BLaER1 (cell line): Measurements from ENCODE around the gene ATP10B.

ENCODE experiments used
- H3K27ac ChIP-seq: shearing (Covaris generic); formaldehyde crosslinking; 2 replicates; pipeline ENCODE4 v1.8.1; 2022
- H3K27me3 ChIP-seq: shearing (Covaris generic); formaldehyde crosslinking; 2 replicates; pipeline ENCODE4 v1.8.1; 2022
- H3K36me3 ChIP-seq: shearing (Covaris generic); formaldehyde crosslinking; 2 replicates; pipeline ENCODE4 v1.8.1; 2022
- H3K4me1 ChIP-seq: shearing (Covaris generic); formaldehyde crosslinking; 2 replicates; pipeline ENCODE4 v1.8.1; 2022
- H3K4me2 ChIP-seq: shearing (Covaris generic); formaldehyde crosslinking; 2 replicates; pipeline ENCODE4 v1.8.1; 2022
- H3K4me3 ChIP-seq: shearing (Covaris generic); formaldehyde crosslinking; 2 replicates; pipeline ENCODE4 v1.8.1; 2022
- H3K9ac ChIP-seq: shearing (Covaris generic); formaldehyde crosslinking; 2 replicates; pipeline ENCODE4 v1.8.1; 2022
- H3K9me3 ChIP-seq: shearing (Covaris generic); formaldehyde crosslinking; 2 replicates; pipeline ENCODE4 v1.8.1; 2022
- H4K20me1 ChIP-seq: shearing (Covaris generic); formaldehyde crosslinking; 2 replicates; pipeline ENCODE4 v1.8.1; 2022
- Cebpa-rat ChIP-seq: shearing (Covaris generic); IDR thresholded peaks from 2 replicates; pipeline ENCODE4 v1.8.1; 2022

The ATP10B gene

DNA sequence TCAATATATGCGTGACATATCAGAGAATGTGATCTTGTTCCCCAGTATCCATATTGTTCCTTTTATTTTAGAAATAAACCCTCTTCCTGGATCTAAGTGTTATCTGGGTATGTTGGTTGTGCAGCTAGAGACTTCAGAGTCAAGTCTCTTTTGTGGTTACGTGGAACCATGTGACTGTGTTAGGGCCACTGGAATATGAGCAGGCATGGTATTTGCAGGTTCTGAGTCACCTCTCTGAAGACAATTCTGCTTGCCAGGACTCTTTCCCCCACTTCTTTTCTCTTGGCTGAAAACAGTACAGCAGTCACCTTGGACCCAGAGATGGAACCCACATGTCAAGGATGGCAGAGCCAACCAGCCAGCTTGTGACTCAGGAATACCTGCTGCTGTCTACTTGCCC, 59.7 kb downstream of the ATP10B start:
- TF ChIP-seq Cebpa-rat = no peak
- no peaks in the 10 kb centered on the region for H3K9me3 ChIP-seq
- H3K4me2 ChIP-seq = no peak overlapping the region
- peaks cover 8% of the 10 kb centered on the region; the same call in 1 of the 2 replicates for H3K4me1 ChIP-seq
- H3K9ac ChIP-seq = no peak overlapping the region
- no peaks in the 10 kb centered on the region for H3K36me3 ChIP-seq
- no peaks in the 10 kb centered on the region for H4K20me1 ChIP-seq
- H3K4me3 ChIP-seq = no peak overlapping the region
- no peak overlapping the region for H3K27ac ChIP-seq
- no peaks in the 10 kb centered on the region for H3K27me3 ChIP-seq

DNA sequence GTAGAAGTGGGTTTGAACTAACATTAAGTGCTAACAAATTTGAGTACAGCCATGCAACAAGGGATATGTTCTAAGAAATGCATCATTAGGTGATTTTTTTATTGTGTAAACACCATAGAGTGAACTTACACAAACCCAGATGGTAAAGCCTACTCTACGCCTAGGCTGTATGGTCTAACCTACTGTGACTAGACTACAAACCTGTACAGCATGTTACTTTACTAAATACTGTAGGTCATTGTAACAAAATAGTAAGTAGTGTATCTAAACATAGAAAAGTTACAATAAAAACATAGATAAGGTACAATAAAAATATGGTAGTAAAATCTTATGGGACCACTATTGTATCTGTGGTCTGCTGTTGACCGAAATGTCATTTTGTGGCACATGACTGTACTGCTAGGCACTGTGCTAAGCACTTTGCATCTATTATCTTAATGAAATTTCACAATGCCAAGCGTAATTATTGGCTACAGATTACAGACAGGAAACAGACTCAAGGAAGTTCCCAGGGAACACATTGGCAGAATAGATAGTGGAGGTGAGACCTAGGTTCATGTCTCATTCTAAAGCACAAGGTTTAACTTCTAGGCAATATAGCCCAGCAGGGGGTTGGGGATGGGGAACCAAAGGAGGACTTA, 62.7 kb downstream of the ATP10B start:
- no peaks in the 10 kb centered on the region for H3K4me1 ChIP-seq

DNA sequence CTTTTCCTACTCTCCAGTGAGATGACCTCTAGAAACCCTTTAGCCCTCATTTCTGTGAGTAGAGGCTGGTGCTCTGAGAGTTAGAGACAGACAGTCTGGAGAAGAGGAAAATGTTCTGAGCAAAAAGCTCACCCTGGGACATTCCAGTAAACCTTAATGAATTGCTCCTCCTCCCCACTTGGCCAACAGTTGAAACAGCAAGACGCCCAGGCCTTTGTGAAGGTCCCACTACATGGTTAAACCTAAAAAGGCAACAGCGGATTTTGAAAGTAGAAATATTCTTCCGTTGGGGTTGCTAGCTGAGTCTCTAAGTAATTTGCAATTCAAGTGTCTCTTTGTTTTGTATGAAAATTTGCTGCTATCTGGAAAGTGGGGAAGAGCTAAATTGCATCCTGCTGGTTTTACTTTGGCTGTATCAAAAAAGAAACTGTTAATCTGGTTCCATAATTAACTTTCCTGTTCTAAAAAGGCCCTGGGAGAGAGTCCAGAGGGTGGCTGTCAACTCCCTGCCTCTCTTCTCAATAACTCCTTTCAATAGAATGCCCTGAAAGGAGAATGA, 63.8 kb downstream of the ATP10B start:
- no peaks in the 10 kb centered on the region for H3K9me3 ChIP-seq
- H3K27ac ChIP-seq = no peak overlapping the region
- H3K4me1 ChIP-seq = no peaks in the 10 kb centered on the region
- no peaks in the 10 kb centered on the region for H4K20me1 ChIP-seq
- H3K27me3 ChIP-seq = no peaks in the 10 kb centered on the region
- H3K4me2 ChIP-seq = no peak overlapping the region
- H3K9ac ChIP-seq = no peak overlapping the region
- no peak overlapping the region for H3K4me3 ChIP-seq
- no peak for TF ChIP-seq Cebpa-rat
- no peaks in the 10 kb centered on the region for H3K36me3 ChIP-seq

More for the DNA sequence above, 62.7 kb downstream of the ATP10B start:
- Histone ChIP-seq H3K9me3 (no peaks in the 10 kb centered on the region), H3K27me3 (no peaks in the 10 kb centered on the region), H3K9ac (no peak overlapping the region), H4K20me1 (no peaks in the 10 kb centered on the region), H3K4me2 (no peak overlapping the region), H3K4me3 (no peak overlapping the region), H3K36me3 (no peaks in the 10 kb centered on the region), H3K27ac (no peak overlapping the region)
- TF ChIP-seq Cebpa-rat = no peak

DNA sequence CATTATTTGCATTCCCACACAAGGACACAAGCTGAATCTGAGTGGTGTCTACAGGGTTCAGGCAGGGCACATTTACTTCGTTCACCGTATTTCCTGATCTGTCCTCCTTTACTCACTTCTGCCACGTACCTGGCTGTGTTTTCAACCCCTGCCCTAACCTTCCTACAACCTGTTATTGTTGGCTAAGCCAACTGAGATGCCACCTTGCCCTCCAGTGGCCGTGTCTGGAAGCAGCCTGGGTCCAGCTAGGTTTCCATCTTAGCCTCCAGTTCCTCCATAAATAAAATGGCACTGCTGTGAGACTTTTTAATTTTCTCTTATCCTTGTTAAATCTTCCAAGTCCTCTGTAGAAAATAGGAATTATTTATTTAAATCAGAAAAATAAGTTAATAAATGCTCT, 64.8 kb downstream of the ATP10B start:
- no peak overlapping the region for H3K4me2 ChIP-seq
- no peak for TF ChIP-seq Cebpa-rat

DNA sequence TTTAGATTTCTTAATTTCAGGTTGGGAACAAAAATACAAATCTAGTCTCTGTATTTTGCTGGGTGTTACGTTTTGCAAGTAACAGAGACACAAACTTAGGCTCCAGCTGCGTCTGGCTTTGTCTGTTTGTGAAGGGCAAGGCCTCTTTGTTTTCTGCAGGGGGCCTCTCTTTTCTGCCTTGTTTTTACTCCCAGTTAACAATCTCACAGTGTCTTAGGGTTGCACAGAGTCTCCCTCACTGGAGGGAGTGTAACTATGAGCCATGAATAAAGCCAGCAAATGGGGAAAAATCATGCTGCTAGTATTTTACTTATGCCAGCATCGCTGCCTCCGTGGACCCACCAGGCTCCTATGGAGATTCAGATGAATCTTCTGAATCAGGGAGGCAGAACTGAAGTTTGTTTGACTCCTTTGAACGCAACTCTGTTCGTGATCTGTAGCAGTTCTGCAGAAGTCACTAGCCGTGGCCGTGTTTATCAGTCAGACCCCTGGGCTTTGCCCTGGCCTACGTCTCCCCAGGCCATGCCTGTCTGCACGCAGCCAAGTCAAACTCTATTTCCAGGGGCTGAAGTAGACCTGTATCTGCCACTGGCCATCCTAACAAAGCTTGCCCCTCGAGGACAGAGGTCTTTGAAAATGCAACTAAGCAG, 77.2 kb downstream of the ATP10B start:
- H3K9ac ChIP-seq = no peak overlapping the region
- TF ChIP-seq Cebpa-rat = no peak

More for the DNA sequence above, 64.8 kb downstream of the ATP10B start:
- H3K4me1 ChIP-seq = no peaks in the 10 kb centered on the region
- no peaks in the 10 kb centered on the region for H3K36me3 ChIP-seq
- H3K9me3 ChIP-seq = no peaks in the 10 kb centered on the region
- no peak overlapping the region for H3K9ac ChIP-seq
- H3K27me3 ChIP-seq = no peaks in the 10 kb centered on the region
- no peak overlapping the region for H3K27ac ChIP-seq
- H4K20me1 ChIP-seq = no peaks in the 10 kb centered on the region
- no peak overlapping the region for H3K4me3 ChIP-seq

DNA sequence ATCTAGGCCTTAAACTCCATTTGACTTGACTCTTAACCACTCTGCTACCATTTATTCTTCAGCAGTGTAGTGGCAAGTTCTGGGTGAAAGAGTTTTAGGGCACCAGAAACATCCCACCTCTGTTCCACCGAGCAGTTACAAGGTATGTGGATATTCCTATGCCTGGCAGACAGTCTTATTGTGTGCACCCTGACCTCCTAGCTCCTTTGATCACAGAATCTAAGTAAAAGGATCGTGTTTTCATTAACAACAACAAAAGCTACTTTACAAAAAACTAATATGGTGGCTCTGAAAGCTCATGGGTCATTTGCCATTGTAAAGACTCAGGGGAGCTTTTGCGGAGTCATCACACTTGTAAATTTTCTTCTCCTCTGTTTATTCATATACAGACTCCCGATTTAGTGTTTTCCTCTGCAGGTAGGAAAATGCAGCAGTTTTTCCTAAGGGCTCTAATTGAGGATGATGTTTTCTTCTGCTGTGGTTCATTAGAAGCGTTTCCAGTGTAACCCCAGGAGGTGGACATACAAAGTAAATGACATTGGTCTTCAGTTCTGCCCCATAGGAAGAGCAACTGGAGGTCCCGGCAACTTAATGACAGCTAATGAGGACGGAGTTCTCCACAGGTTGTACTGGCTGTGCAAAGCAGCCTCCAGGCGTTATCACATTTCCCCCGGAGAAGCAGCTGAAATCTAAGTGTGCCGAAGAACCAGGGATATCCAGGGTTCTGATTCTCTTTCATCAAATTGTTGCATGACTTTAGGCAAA, 78.2 kb downstream of the ATP10B start:
- Histone ChIP-seq H3K36me3 (no peaks in the 10 kb centered on the region), H3K4me2 (no peak overlapping the region), H3K27ac (no peak overlapping the region), H3K4me3 (no peak overlapping the region), H4K20me1 (no peaks in the 10 kb centered on the region), H3K9me3 (no peaks in the 10 kb centered on the region), H3K9ac (no peak overlapping the region), H3K4me1 (0 out of 2 replicates have a peak, but pooled peaks cover under 1% of the 10 kb centered on the region), H3K27me3 (no peaks in the 10 kb centered on the region)
- TF ChIP-seq Cebpa-rat = no peak

More for the DNA sequence above, 77.2 kb downstream of the ATP10B start:
- 0 out of 2 replicates have a peak, but pooled peaks cover 6% of the 10 kb centered on the region for H3K4me1 ChIP-seq
- no peak overlapping the region for H3K27ac ChIP-seq
- H3K27me3 ChIP-seq = no peaks in the 10 kb centered on the region
- no peaks in the 10 kb centered on the region for H4K20me1 ChIP-seq
- no peaks in the 10 kb centered on the region for H3K9me3 ChIP-seq
- no peaks in the 10 kb centered on the region for H3K36me3 ChIP-seq
- no peak overlapping the region for H3K4me2 ChIP-seq
- no peak overlapping the region for H3K4me3 ChIP-seq

DNA sequence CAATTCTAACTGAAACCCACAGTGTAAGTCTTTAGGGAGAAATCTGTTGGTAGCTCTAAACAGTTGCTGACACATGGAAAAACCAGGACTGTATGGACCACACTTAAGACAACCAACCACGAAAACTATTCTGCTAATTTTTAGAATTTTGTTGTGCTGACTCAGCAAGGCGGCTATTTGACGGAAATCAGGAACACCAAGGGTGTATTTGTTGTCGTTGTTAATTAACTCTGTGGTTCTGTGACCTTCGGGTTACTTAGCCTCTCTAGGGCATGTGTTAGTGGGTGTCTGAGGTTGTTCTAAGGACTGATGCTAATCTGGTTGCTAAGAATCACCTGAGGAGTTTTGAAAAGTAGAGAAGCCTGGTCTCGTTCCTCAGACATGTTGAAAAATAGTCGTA, 79.2 kb downstream of the ATP10B start:
- H3K27me3 ChIP-seq = no peaks in the 10 kb centered on the region

DNA sequence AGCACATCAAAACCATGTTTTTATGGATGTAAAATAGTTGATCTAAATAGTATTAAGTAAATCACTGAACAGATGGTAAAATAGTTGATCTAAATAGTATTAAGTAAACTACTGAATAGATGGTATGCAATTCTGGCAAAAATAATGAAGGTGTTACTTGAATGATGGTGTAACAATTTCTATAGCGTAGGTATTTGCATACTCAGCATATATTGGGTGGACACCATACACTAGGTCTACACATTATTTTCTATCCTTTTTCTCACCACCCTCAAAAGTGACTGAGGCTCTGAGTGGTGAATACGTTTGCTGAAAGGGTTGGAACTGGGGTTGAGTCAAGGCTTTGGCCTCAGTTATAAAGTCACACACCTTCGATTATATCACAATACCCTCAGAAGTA, 81.3 kb downstream of the ATP10B start:
- Histone ChIP-seq H3K4me2 (no peak overlapping the region), H3K4me3 (no peak overlapping the region), H3K4me1 (no peaks in the 10 kb centered on the region), H3K27ac (no peak overlapping the region), H4K20me1 (no peaks in the 10 kb centered on the region), H3K36me3 (no peaks in the 10 kb centered on the region), H3K9me3 (no peaks in the 10 kb centered on the region), H3K27me3 (no peaks in the 10 kb centered on the region), H3K9ac (no peak overlapping the region)
- no peak for TF ChIP-seq Cebpa-rat

More for the DNA sequence above, 79.2 kb downstream of the ATP10B start:
- no peaks in the 10 kb centered on the region for H4K20me1 ChIP-seq
- no peak overlapping the region for H3K4me3 ChIP-seq
- H3K36me3 ChIP-seq = no peaks in the 10 kb centered on the region
- H3K9ac ChIP-seq = no peak overlapping the region
- TF ChIP-seq Cebpa-rat = no peak
- no peaks in the 10 kb centered on the region for H3K9me3 ChIP-seq
- H3K4me2 ChIP-seq = no peak overlapping the region
- H3K27ac ChIP-seq = no peak overlapping the region
- H3K4me1 ChIP-seq = no peaks in the 10 kb centered on the region

DNA sequence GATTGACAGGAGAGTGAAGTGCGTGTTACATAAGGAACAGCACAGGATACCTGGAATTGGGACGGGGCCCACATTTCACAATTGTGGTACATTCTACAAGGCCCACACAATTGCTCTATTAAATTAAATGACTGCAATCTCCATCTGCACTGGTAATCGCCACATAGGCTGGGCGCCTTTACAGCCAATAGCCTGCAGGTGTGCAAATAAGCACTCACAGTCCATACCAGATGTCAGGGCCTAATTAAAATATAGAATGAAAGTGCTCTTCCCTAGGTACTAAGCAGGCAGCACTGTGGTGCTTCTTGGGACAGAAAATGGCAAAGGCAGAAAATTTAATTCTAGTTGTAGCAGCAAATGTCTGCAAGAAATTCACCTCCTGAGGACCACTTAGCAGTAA, 82.7 kb downstream of the ATP10B start:
- Histone ChIP-seq H3K4me2 (no peak overlapping the region), H3K4me3 (no peak overlapping the region), H3K27me3 (no peaks in the 10 kb centered on the region), H3K9me3 (no peaks in the 10 kb centered on the region), H3K36me3 (no peaks in the 10 kb centered on the region), H4K20me1 (no peaks in the 10 kb centered on the region), H3K9ac (no peak overlapping the region), H3K4me1 (no peaks in the 10 kb centered on the region), H3K27ac (no peak overlapping the region)
- no peak for TF ChIP-seq Cebpa-rat

DNA sequence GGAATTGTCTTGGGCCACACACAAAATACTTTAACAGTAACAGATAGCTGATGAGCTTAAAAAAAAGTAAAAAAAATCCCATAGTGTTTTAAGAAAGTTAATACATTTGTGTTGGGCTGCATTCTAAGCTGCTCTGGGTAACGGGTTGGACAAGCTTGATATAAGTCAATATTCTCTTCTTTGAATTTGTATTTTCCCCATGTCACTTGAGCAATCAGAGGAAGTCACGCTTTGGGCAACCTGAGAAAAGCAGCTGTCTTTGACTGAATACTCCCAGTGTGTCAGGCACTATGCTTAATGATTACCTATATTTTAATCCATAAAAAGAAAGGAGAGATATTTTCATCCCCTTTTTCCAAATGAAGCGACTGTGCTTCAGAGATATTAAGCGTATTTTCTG, 84.9 kb downstream of the ATP10B start:
- Histone ChIP-seq H3K27me3 (no peaks in the 10 kb centered on the region), H3K4me2 (no peak overlapping the region), H3K27ac (no peak overlapping the region), H4K20me1 (no peaks in the 10 kb centered on the region), H3K4me3 (no peak overlapping the region), H3K9ac (no peak overlapping the region), H3K36me3 (no peaks in the 10 kb centered on the region), H3K9me3 (no peaks in the 10 kb centered on the region; the same call in 1 of the 2 replicates), H3K4me1 (no peaks in the 10 kb centered on the region)
- TF ChIP-seq Cebpa-rat = no peak
